ENCODE data around the gene NEDD9.

The NEDD9 gene

GRCh38 chr6:11207199-11207968, 25.1 kb downstream of the NEDD9 start:
- Histone ChIP-seq H3K27me3 (ENCODE audit: insufficient read depth, low read depth, severe bottlenecking) (no peaks in the 10 kb centered on the region), H3K36me3 (no peaks in the 10 kb centered on the region), H3K9me3 (ENCODE audit: severe bottlenecking) (no peaks in the 10 kb centered on the region), H3K4me3 (ENCODE audit: low read depth, low read length) (no peak overlapping the region), H3K27ac (no peak overlapping the region)
- no peak for DNase-seq
- TF ChIP-seq CTCF (IDR thresholded peaks at IDR 0.05; ENCODE audit: low read depth, low read length) = no peak

GRCh38 chr6:11206576-11206975, 25.9 kb downstream of the NEDD9 start:
- Histone ChIP-seq H3K36me3 (no peaks in the 10 kb centered on the region), H3K27ac (no peak overlapping the region), H3K27me3 (ENCODE audit: insufficient read depth, low read depth, severe bottlenecking) (no peaks in the 10 kb centered on the region), H3K9me3 (ENCODE audit: severe bottlenecking) (no peaks in the 10 kb centered on the region), H3K4me3 (ENCODE audit: low read depth, low read length) (no peak overlapping the region)
- DNase-seq = no peak
- TF ChIP-seq CTCF (IDR thresholded peaks at IDR 0.05; ENCODE audit: low read depth, low read length) = no peak

DNA sequence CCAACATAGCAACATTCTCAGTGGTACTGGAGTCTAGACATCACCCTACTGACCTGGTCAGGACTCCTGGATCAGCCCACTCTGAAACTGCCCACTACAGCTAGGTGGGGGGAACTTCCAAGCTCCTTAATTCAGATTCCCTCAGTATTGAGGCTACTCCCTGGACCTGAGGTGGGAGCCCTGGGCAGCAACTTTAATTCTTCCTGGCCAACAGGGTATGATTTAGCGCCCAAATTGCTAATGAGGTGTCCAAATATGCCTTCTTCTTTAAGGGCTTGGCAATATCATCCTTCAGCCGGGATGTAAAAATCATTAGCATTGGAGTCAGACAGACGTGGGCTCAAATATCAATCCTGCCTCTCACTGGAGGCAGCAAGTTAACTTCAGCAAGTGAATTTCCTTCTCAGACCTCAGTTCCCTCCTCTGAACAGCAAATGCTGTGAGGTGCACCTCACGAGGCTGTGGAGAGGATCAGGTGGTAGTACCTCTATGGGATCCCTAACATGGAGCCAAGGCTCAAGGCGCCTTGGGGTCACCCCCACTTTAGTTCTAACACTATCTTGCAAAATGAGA, 27.6 kb downstream of the NEDD9 start:
- no peak for TF ChIP-seq CTCF (IDR thresholded peaks at IDR 0.05; ENCODE audit: low read depth, low read length)
- Histone ChIP-seq H3K36me3 (no peaks in the 10 kb centered on the region), H3K27ac (no peak overlapping the region), H3K4me3 (ENCODE audit: low read depth, low read length) (no peak overlapping the region), H3K27me3 (ENCODE audit: insufficient read depth, low read depth, severe bottlenecking) (no peaks in the 10 kb centered on the region), H3K9me3 (ENCODE audit: severe bottlenecking) (no peaks in the 10 kb centered on the region)
- no peak for DNase-seq

GRCh38 chr6:11204005-11204399, 28.5 kb downstream of the NEDD9 start:
- Histone ChIP-seq H3K4me3 (ENCODE audit: low read depth, low read length) (no peak overlapping the region), H3K36me3 (no peaks in the 10 kb centered on the region), H3K27ac (no peak overlapping the region), H3K27me3 (ENCODE audit: insufficient read depth, low read depth, severe bottlenecking) (no peaks in the 10 kb centered on the region), H3K9me3 (ENCODE audit: severe bottlenecking) (no peaks in the 10 kb centered on the region)
- no peak for TF ChIP-seq CTCF (IDR thresholded peaks at IDR 0.05; ENCODE audit: low read depth, low read length)
- no peak for DNase-seq

DNA sequence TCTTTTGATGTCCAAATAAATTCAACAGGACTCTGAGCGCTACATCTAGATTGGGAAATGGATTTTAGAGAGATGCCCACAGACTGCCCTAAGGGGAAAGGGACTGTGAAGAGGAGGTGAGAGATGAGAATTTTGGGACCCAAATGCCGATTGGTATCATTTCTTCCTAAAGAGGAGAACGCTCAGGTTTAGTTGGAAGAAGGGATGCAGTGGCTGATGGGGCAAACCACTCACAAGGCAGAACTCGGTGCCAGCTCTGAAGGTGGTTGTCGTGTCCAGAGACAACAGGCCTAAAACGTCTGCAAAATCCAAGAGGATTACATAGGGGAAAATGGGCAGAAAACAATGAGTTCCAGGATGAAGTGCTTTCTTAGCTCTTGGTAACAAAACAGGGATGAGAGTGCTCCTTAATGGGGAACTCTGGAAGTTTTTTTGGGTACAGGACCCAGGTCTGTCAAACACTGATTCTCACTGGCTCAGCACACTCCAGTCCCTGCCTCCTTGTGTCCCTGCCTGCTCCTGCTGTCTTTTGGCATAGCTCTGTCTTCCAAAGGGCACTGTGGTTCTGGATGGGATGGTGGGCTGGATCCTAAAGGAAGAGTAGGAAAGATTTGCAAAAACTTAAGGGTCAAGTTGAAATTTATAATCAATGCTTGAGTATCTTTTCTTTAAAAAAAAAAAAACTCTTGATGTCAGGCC, 29.0 kb downstream of the NEDD9 start:
- Histone ChIP-seq H3K36me3 (no peaks in the 10 kb centered on the region), H3K27ac (no peak overlapping the region), H3K4me3 (ENCODE audit: low read depth, low read length) (no peak overlapping the region), H3K27me3 (ENCODE audit: insufficient read depth, low read depth, severe bottlenecking) (no peaks in the 10 kb centered on the region), H3K9me3 (ENCODE audit: severe bottlenecking) (no peaks in the 10 kb centered on the region)
- TF ChIP-seq CTCF (IDR thresholded peaks at IDR 0.05; ENCODE audit: low read depth, low read length) = no peak
- DNase-seq = no peak

All from WERI-Rb-1 (cell line).